GM19463 (cell line): ENCODE data around the gene C11orf52.
"Not testable (repeated sequence)": the region's sequence is repeated elsewhere in the genome, so short reads cannot be mapped to it uniquely, and the experiment has no call there.

ENCODE experiments used
- ATAC-seq: cut with Tn5 transposase; IDR thresholded peaks from one replicate; pipeline ENCODE4 v1.9.1; 2021; ENCODE audit warnings: mild to moderate bottlenecking, moderate library complexity; ENCODE audit not compliant: unreplicated experiment

The C11orf52 gene

DNA sequence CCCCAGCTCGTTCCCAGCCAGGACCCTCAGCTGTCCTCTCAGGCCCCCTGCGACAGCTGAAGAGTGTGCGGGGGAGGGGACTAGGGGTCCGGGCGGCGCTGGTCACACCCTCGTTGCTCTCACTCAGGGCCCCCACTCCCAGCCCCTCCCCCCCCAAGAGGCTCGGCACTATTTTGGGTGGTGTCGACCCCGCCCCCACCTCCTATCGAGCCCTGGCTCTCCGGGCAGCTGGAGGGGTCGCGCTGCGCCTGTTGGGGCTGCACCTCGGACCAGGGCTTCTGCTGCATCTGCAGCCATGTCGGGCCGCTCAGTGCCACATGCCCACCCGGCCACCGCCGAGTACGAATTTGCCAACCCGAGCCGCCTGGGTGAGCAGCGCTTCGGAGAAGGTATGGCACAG lies 6.2 kb upstream of the C11orf52 start, which contains the start of gene HSPB2:
HSPB2 (plus strand) TSS at position 200 of the 400 bp plus-strand sequence; CDS start at position 296, 96 bp downstream.
- ATAC-seq: no peak

DNA sequence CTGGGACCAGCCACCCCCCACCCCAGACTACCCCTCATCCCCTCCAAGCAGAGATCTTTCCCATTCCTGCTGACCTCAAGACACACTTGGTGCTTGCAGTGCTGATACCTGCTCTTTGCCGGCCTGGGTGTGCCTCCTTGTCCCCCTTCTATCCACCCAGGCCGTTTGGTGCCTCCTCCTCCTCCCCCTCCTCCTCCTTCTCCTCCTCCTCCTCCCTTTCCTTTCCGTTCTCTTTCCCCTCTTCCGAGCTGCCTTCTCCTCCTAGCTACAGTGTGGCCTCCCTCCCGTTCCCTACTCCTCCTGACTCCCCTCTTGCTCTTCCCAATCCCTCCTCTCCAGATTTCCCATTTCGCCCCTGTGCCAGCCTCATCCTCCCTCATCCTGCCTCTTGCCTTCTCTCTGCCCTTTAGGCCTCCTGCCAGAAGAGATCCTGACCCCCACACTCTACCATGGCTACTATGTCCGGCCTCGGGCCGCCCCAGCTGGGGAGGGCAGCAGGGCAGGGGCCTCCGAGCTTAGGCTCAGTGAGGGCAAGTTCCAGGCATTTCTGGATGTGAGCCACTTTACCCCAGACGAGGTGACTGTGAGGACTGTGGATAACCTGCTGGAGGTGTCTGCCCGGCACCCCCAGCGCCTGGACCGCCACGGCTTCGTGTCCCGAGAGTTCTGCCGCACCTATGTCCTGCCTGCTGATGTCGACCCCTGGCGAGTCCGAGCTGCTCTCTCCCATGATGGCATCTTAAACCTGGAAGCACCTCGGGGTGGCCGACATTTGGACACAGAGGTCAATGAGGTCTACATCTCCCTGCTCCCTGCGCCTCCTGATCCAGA lies 5.5 kb upstream of the C11orf52 start:
- ATAC-seq: no peak

DNA sequence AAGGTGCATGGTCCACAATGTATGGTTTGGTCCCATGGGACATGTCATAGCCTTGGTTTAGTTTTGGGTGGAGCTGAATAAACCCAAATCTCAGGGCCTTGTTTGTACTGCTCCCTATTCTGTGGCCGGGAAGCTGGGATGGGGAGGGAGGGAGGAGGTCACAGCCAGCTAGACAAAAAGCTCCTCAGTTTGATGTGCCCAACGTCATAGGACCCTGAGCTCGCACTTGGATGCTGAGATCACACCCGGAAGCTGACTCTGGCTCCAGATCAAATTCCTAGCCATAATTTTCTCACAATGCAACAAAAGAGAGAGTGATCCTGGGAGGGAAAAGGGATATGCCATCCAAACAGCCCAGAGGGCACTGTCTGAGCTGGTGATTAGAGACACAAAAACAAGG lies 4.7 kb upstream of the C11orf52 start:
- no peak for ATAC-seq

GRCh38 chr11:111916768-111917167 lies 1.9 kb upstream of the C11orf52 start:
- no peak for ATAC-seq

- no peak for ATAC-seq
These were observed 1.4 kb upstream of the C11orf52 start for GRCh38 chr11:111917312-111917711.

- ATAC-seq: no peak
These were observed 925 bp upstream of the C11orf52 start for GRCh38 chr11:111917788-111918187.

DNA sequence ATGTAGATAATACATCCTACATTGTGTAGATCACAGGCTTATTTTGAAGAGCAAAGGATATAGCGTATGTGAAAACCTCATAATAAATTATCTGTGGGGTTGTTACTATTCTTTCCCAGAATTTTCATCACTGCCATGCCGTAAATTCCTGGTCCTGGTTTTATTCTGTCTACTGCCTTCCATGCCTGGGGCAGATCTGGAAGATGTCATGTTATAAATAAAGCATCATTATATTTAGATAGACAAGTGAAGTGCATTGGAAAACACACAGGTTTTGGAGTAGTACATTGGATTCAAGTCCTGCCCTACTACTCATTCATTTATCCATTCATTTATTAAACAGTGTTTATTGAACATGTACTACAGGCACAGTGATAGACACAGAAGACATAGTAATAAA lies 2.2 kb downstream of the C11orf52 start:
- no peak for ATAC-seq

DNA sequence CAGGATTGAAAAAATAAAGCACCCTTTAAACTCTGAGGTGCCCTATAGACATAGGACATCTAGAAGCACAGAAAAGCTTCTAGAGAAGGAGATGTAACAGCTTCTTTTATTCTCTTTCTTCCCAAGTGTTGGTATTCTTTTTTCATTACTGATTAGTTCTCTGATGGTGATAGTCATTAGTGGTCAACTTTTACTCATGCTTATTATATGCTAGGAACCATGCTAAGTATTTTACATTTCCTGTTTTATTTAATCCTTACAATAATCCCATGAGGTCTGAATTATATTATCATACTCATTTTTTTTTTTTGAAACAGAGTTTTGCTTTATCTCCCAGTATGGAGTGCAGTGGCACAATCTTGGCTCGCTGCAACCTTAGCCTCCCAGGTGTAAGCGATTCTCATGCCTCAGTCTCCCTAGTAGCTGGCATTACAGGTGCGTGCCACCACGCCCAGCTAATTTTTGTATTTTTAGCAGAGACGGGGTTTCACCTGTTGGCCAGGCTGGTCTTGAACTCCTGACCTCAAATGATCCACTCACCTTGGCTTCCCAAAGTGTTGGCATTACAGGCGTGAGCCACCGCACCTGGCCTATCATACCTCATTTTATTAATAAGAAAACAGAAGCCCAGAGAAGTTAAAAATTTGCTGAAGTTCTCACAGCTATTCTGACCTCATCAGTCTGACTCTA lies 3.0 kb downstream of the C11orf52 start:
- no peak for ATAC-seq

- no peak for ATAC-seq
These were observed 4.1 kb downstream of the C11orf52 start for GRCh38 chr11:111922803-111923202.

DNA sequence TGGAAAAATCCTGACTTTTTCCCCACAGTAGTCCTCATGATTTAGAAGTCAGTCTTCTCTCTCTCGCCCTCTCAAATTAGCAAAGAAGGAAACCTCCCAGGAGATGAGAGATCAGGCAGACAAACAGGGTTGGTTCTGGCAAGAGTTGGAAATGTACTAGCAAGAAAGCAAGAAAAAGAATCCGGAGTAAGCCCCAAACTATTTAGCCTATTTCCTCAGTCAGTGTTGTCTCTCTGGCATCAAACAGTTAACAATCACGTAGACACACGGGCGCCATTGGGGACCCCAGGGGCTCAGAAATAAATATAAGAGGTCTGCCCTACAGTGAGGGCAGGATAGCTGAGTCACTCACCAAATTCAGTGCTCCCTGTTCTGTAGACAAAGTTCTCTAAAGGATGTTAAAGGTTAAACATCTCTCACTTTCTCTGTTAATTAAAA lies 4.7 kb downstream of the C11orf52 start:
- no peak for ATAC-seq

DNA sequence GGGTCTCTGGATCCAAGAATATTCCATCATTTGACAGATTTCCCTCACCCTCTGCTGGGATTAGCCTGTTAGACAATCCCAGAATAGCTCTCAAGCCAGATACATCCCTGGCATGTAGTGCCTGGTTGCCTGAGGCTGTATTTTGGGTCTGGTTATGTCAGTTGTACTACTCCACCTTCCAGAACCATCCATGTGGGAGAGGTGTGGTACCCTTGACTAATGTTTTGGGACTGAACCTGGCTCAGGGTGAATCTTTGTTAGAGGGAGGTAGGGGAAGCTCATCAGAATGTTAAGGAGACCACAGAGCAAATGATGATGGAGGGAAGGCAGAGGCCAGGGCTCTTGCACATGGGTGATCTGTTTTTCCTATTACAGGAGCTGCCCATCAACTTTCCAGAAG lies 5.2 kb downstream of the C11orf52 start:
- no peak for ATAC-seq

DNA sequence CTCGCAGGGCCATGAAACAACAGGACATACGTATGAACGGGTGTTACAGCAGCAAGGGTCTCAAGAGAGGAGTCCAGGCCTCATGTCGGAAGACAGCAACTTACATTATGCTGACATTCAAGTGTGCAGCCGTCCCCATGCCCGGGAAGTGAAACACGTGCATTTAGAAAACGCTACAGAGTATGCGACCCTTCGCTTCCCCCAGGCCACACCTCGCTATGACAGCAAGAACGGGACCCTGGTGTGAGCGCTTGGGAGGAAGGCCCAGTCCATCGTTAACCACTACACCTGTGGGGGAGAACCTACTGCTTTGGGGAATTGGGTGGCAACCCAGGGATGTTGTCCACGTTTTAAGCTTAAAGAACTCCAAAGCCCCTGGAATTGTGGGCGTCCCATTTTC lies 7.2 kb downstream of the C11orf52 start:
- ATAC-seq: no peak

DNA sequence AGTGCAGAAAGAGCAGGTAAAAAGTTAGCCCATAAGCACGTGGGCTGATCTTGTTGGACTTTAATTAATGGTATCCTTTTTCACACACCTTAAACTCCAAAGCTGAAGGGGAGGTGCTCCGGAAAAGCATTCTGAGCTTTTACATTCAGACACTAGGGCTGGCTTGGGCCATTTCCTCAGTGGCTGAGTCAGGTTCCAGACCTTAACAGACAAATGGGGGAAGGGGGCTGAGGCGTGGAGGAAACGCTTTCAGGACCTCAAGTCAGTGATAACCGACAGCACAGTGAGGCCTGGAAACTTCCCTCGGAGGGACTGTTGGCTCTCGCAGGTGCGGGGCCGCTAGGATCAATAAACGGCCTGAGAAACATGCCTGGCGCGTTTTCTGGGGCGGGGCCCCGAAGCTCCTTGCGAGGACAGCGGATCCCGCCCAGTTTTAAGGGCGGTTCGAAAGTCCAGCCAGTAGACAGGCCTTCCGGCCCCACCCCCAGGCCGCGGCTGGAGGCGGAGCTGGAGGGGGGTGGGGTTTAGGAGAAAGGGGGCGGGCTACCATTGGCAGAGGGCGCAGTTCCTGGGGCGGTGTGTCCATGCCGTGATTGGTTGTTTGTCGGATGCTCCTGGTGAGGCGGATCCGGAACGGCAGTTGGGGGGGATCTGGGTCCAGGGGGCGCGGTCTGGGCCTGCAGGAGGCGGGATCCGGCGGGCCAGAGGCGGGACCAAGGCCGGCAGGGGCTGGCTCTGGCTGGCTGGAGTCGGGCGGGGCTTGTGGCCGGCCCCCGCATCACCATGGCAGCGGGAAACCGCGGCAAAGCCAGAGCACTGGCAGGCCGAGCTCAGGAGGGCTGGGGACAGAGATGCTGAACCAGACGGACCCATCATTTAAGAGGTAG lies 8.0 kb downstream of the C11orf52 start:
- ATAC-seq: peak; percentile 92

GRCh38 chr11:111930472-111930871 lies 11.8 kb downstream of the C11orf52 start:
- no peak for ATAC-seq

GRCh38 chr11:111932611-111932950 lies 13.9 kb downstream of the C11orf52 start:
- ATAC-seq: no peak

- ATAC-seq: not testable (repeated sequence)
These were observed 14.5 kb downstream of the C11orf52 start for GRCh38 chr11:111933176-111933575.

DNA sequence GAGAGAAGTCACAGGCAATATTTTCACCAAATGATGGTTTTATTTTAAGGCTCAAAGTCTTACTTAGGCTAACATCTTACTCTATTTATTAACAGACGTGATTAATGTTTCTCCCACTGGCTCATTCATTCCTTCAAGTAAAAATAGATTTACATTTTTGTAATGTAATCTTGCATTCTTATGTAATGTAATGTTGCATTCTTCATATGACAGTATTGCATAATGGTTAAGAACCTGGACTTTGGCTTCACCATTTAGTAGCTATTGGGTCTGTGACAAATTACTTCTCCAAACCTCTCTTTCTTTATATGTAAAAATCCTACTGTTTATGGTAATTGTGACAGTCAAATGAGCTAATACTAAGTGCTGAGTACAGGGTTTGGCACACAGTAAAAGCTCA lies 15.2 kb downstream of the C11orf52 start:
- no peak for ATAC-seq

DNA sequence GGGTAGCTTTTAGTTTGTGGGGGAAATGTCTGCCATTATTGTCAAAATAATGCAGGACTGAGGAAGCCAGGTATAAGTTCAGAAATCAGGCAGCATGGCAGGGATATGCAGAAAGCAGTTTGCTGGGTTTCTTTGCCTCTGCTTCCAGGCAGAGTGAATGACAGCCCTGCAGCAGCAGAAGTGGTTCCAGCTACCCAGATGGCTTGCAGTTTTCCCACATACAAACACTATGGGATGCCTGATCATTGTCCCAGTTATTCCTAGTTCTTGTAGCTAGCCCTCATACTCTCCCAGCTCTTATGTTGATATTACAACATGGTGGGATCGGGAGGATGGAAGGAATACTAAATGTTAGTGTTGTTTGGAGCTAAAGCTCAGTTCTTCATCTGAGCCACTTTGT lies 15.6 kb downstream of the C11orf52 start:
- no peak for ATAC-seq

DNA sequence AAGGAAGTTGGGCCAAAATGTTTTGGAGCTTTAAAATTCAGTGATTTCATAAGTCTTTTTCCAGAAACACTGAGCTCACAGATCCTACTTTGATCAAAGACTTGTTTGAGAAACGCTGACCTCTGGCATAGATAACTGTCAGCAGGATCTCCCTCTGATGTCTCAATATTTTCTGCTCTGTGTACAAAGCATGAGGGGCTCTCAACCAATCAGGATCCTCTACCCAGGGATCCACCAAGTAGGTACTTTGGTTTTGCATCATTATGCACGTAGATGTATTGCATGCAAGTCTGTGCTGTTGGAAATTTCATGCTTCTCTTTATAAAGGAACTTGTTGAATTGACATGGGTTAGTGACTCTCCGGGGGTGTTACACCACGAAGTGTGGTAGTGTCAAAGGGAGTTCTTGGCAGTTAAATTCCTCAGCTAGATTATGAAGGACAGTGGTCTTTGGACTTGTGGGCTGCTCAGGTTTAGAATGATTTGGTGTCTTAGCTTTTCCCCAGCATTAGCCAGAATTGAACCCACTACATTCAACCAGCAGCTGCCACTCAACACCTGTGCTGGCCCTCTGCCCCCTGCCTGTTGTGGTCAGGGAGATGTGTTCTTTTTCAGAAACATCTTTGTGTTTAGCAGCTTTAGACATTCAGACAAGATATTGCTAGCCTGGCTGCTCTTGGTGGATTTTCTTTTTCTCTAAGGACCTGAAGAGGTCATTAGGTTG lies 16.8 kb downstream of the C11orf52 start:
- ATAC-seq: no peak

DNA sequence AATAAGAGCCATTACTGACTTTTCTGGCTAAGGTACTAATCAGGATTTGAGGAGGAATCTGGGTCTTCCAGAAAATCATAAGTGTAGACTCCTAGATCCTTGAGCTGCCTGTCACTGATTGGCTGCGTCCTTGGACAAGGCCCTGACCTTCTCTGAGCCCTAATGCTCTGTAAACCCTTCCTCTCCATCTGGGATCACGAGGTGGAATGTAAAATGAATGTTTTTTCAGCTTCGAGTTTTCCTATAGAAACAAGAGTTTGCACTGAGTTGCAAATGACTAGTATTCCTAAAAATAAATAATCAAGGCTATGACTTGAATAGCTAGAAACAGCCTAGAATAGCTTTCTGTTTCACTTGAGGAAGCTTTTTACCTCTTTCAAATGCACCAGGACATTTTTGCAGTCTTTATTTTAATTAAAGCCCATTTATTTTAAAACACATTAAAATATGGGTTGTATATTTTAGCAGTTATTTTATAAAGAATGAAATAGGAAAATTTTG lies 17.4 kb downstream of the C11orf52 start:
- no peak for ATAC-seq

- ATAC-seq: no peak
These were observed 18.7 kb downstream of the C11orf52 start for GRCh38 chr11:111937461-111937769.
